Lung microvascular endothelial cell (primary cell): Measurements from ENCODE around the gene HEG1. TPM values are rescaled to one million over a fixed set of nuclear protein-coding genes. Genes with fewer than 3 reads are reported as not detected.

Experiments used
- DNase-seq, 2 donors: peaks; one replicate each; pipeline versions ENCODE4 v3.0.0 to v3.0.0-alpha.2; 2010; ENCODE audit warnings: low read depth in 2 of 2
- total RNA-seq: library from RNA; depleted of rRNA; stranded (reverse); fragments of >200 nt; gene quantifications from 2 replicates; pipeline ENCODE4 v1.2.1, GENCODE V29; 2014

HEG1 gene
- total RNA-seq, 1 donor from 2014 or later = 15.1 TPM

- DNase-seq = no peak
These were observed 5.2 kb downstream of the HEG1 start for GRCh38 chr3:125050488-125051090.

- DNase-seq = no peak
These were observed 7.5 kb downstream of the HEG1 start for GRCh38 chr3:125048282-125048681.

DNA sequence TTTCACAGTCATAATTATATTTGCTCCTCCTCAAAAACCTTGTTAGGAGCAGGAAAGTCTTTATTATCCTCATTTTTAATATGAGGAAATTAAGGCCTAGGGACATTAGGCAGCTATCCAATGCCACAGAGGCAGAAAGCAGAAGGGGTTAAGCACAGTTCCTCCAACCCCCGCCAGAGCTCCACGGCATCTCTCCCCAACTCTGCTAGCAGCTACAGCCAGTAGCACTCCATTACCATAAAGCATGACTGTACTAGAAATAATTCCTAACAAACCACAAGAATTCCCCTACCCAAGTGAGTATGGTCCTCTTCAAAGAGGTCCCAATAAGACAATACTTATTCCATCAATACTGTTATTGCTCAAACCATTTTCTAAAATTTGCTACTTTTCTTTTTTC, 9.8 kb downstream of the HEG1 start:
- DNase-seq = peak in 1 of 2 donors; percentile 60

GRCh38 chr3:125045194-125045593, 10.6 kb downstream of the HEG1 start:
- no peak for DNase-seq

DNA sequence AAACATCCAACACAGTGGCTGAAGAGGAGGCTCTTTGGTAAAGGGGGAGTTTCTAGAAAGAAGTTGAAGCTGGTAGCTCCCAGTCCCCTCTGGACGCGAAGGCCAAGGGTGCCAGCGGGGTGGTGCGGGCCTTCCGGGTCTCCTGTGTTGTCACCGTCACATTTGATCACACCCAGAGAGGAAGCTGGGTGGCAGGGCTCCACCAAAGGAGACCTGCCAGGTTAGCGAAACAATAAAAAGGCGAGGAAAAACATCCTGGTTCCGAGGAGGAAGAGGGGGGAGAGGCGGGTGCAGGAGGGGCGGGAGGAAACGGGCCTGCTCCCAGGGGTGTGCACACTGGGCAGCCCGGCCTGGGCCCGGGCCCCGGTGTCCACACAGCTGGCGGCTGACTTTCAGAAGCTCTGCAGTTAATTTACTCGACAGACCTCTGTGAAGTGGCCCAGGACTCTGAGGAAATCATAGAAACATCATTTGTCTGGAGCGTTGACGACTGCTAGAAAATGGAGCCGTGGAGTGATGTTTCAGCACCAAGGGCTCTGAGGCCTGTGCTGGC, 12.1 kb downstream of the HEG1 start:
- DNase-seq = peak; percentile 59 to 61

- peak in 1 of 2 donors; percentile 66 for DNase-seq
These were observed 12.9 kb downstream of the HEG1 start for GRCh38 chr3:125042725-125043406.

DNA sequence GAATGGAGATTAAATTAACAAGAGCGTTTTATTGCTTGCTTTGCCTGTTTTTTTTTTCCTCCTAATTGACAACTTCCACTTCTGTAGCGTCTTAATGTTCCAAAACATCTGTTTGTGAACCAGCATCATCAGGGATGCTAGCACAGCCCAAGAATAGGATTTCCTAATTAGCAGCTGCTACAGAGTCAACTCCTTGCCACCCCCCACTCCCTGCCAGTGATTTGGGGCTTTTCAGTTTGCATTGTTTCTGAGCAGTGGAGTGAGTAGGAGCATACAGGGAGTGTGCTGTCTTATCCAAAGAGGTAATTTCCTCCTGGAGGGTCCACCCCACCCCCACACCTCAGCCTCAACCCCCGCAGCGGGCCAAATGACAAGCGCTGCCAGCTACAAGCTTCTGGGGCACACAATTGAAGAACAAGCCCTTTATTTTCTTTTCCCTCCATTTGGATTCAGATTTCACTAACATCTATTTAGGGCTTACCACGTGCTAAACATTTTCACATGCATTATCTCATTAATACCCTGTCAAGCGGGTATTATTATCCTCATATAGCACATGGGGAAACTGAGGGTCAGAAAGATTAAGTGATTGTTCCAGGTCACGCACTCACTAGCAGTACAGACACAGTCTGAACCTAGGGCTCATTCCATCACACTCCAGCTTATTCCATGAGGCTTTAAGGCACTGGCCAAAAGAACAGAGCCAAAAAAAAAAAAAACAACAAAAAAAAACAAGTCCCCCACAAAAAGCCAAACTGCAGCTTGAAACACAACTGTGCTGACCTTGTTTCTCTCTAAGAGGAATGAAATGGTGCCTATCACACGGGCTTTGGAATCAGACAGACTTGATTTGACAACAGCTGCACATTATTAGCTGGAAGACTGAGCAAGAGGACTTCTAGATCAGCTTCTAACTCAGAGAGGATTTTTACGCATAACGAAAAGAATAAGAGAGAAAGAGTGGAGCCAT, 16.4 kb downstream of the HEG1 start:
- peak in 1 of 2 donors; percentile 23 for DNase-seq

DNA sequence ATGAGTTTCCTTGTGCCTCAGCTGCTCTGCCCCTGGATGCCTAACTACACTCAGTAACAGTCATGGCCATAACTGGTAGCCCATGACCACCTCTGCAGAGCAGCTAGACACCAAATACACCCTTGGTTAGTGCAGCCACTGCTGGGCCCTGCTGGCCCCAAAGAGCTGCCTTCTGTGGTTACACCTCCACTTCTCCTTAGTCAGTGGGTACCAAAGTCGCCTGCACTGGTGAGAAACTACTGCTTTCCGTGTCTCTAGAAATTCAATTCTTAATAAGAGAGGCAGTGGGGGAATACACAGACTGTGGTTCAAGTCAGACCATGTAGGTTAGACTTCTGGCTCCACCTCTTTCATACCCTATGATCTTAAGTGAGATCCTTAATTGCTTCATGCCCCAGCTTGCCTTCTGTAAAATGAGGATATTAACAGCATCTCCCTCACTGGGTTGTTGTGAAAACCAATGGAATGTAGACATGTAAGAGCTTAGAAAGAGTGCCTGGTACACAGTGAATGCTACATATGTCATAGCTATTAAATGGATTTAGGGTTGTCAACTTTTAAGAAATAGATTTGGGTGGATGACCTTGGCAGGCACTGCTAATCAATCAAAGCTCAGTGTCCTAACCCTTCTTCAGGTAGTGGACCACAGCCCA, 18.2 kb downstream of the HEG1 start:
- DNase-seq = no peak

DNA sequence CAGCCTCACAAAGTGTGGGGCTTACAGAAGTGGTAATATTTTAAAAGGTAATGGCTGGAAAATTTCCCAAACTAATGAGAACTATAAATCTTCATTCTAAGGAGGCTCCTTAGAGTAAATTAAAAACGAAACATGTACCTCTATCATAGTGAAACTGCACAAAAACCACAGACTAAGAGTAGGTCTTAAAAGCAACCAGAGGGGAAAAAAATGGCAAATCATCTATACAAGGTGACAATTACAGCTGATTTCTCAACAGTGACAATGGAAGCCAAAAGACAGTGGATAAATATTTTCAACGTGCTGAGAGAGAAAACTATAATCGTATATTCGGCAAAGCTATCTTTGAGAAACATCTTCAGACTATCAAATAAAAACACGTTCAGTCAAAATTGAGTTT, 20.6 kb downstream of the HEG1 start:
- no peak for DNase-seq

- DNase-seq = no peak
These were observed 22.2 kb downstream of the HEG1 start for GRCh38 chr3:125033616-125034015.

- DNase-seq = peak in 1 of 2 donors; percentile 42
These were observed 22.7 kb downstream of the HEG1 start for GRCh38 chr3:125033135-125033534.

GRCh38 chr3:125032683-125033082, 23.1 kb downstream of the HEG1 start:
- no peak for DNase-seq

GRCh38 chr3:125032100-125032643, 23.6 kb downstream of the HEG1 start:
- peak in 1 of 2 donors; percentile 68 for DNase-seq

GRCh38 chr3:125031544-125031943, 24.3 kb downstream of the HEG1 start:
- no peak for DNase-seq

DNA sequence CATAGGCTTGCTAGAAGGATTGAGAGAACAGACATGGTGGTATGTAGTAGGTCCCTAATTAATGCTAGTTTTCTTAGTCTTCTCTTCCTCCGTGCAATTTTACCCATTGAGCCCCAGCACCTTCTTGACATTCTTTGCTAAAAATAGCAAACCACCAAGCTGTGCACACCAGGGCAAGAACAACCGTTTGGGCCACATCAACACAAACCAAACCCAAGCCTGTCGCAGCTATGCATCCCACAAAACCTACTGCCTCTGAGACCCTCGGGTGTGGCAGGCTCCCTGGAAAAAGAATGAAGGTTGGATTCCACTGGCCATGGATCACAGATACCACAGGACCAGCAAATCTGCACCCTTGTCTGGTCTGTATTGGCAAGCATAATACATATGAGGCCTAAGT, 27.1 kb downstream of the HEG1 start:
- DNase-seq = no peak

DNA sequence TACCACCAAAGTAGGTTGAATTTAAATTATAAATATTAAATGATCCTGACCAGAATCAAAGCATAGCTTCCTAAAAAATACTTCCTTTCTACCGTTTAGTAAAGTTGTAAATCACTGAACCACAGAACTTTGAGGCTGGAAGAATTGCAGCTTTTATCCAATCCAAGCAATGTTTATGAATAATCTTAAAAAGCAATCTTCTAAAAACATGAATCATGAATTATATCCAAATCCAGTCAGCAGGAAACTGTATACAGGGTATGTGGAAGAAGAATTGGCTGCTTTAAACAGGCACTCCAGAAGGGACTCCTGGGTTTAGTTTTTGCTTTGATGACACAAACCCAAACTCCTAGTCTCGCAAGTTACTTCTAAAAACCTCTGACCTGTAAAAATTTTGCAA, 30.2 kb downstream of the HEG1 start:
- peak; percentile 18 to 29 for DNase-seq

GRCh38 chr3:125024817-125025216, 31.0 kb downstream of the HEG1 start:
- peak; percentile 57 to 71 for DNase-seq

GRCh38 chr3:125023833-125024555, 31.8 kb downstream of the HEG1 start:
- peak; percentile 70 to 85 for DNase-seq

DNA sequence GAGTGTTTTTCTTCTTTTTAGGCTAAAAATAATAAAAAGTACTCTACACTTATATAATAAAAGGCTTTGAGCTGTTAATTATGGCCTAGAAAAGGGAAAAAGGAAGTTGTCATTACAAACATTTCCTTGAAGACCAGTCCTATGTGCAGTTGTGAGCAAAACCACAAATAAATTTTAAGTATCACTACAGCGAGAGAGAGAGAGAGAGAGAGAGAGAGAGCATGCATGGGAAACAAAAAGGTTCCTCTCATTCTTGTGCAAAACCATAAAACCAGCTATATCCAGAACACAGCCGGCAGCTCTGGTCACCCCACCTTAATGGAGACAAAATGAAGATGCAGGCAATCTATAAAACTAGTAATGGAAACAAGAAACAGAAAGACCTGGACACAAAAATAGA, 33.6 kb downstream of the HEG1 start:
- peak in 1 of 2 donors; percentile 28 for DNase-seq

DNA sequence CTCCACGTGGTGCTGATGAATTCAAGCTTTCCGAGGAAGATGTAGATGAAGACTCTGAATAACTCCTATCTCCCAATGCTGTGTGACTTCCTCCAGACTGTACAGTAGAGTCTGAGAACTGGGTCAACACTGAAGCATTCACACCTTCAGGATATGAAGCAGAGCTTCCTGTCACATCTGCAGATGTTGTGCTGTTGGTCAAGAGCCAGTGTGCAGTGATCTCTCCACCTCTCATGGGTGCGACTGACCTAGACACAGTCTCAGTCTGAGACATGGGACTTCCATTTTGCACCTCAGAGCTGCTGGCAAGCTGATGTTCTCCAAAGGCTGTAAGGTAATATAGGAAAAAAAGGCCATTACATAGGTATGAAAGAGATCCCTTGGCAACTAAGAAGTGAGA, 36.5 kb downstream of the HEG1 start:
- DNase-seq = peak in 1 of 2 donors; percentile 52
